ENCODE results near the gene CATSPERZ.

The CATSPERZ gene

DNA sequence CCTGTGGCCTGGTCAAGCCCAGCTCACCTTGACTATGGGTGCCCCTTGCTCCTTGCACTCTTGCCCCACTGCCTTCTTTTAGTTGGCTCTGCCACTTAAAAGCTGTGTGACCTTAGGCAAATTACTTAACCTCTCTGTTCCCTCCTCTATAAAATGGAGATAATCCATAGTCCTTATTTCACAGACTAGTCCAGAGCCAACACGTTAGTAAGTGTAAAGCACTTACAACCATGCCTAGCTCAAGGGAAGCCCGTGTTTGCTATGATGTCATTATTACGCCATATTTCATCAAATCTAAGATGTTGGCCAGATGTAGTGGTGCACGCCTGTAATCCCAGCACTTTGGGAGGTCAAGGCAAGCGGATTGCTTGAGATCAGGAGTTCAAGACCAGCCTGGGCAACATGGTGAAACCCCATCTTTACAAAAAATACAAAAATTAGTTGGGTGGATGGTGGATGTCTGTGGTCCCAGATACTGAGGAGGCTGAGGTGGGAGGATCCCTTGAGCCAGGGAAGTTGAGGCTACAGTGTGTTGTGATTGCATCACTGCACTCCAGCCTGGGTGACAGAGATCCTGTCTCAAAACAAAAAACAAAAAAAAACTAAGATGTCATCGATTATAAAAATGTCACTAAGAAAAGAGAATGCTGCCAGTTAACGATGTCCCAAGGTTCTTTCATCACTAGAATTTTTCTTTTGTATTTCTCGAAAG lies 37.5 kb downstream of the CATSPERZ start:
- no peak for DNase-seq

DNA sequence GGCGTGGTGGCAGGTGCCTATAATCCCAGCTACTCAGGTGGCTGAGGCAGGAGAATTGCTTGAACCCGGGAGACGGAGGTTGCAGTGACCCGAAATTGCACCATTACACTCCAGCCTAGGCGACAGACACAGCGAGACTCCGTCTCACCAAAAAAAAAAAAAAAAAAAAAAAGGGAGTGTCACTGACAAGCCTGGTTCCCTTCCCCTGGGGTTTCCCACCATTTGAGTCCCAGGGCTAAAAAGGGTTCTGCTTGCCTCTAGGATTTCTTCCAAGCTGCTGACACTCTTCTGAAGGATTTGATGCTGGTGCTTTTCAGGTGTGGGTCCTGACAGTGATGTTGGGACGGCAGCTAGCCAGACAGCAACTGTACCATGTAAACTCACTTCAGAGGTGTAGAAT lies 38.6 kb downstream of the CATSPERZ start:
- no peak for DNase-seq

DNA sequence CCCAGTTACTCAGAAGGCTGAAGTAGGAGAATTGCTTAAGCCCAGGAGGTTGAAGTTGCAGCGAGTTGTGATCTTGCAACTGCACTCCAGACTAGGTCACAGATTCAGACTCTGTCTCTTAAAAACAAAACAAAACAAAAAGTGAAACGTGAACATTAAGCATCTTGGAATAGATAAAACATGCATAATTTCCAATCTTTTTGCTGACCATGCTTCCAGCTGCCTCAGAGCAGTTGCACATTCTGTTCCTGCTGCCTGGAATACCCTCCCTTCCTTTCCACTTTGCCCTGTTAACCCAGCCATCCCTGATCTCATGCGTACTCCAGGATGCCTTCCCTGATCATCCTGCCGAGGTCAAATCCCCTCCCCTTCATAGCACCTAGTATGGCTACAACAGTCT lies 39.1 kb downstream of the CATSPERZ start:
- no peak for DNase-seq

DNA sequence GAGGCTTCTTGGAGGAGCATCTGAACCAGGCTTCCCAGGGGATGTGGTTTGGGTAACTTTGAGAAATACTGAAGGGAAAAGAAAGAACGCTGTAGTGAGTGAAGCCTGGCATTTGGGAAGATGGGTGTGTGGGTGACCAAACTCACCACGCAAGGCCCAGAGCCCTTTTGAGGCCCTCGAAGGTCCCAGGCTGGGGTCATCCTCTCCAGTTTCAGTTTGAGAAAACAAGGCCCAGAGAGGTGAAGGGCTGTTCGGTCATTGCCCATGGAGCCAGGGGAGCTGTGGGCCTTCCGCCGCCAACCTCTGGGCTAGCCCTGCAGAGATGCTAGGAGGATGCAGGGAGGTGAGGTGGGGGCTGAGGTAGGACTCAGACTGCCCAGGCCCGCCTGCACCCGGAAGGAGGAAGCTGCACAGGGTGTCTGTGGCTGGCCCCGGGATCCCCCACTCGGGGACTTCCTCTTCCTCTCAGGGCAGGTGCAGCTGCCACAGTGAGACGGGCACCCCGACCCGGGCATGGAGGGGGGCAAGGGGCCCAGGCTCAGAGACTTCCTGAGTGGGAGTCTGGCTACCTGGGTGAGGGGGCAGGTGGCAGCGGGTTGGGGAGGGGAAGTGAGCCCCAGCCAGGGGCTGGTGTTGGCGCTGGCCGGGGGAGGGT lies 39.7 kb downstream of the CATSPERZ start, which contains the start of gene CCDC88B:
Gene CCDC88B, plus strand, starts transcription at position 451 of the 655 bp plus-strand sequence. Its CDS starts 63 bp downstream, at position 514.
- DNase-seq, result peak in 13 of 56 donors; percentile 8 to 45 (median 21)

DNA sequence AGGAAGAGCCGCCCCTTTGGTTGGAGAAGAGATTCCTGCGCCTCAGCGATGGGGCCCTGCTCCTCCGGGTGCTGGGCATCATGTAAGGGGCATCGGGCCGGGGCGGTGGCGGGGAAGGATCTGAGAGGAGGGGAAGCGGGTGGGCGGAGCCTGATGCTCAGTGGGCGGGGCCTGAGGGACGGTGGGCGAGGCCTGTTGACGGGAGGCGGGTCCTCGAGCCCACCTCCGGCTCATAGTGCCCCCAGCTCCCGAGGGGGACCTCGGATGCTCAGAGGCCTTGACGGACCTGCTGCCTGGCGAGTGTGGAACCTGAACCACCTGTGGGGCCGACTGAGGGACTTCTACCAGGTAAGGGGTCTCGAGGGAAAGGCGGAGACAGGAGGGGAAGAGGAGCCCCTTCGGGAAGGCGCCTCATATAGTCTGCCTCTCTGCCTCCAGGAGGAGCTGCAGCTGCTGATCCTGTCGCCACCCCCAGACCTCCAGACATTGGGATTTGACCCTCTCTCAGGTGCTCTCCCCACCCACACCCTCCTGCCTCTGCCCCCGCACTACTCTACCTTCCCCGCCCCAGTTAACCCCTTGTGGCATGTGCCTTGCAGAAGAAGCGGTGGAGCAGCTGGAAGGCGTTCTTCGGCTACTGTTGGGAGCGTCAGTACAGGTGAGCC lies 40.6 kb downstream of the CATSPERZ start:
- DNase-seq, result peak in 7 of 56 donors; percentile 16 to 39 (median 23)

DNA sequence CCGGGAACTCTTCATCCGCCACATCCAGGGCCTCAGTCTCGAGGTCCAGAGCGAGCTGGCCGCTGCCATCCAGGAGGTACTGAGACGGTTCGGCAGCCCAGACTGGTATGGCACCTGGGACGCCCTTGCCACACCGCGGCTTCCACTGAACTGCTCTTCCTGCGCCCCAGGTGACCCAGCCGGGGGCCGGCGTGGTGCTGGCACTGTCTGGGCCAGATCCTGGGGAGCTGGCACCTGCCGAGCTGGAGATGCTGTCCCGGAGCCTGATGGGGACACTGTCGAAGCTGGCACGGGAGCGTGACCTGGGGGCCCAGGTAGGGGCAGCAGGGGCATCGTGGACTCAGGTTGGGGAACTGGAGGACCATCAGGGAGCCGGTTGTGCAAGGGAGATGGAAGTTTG lies 41.3 kb downstream of the CATSPERZ start:
- DNase-seq, result no peak

DNA sequence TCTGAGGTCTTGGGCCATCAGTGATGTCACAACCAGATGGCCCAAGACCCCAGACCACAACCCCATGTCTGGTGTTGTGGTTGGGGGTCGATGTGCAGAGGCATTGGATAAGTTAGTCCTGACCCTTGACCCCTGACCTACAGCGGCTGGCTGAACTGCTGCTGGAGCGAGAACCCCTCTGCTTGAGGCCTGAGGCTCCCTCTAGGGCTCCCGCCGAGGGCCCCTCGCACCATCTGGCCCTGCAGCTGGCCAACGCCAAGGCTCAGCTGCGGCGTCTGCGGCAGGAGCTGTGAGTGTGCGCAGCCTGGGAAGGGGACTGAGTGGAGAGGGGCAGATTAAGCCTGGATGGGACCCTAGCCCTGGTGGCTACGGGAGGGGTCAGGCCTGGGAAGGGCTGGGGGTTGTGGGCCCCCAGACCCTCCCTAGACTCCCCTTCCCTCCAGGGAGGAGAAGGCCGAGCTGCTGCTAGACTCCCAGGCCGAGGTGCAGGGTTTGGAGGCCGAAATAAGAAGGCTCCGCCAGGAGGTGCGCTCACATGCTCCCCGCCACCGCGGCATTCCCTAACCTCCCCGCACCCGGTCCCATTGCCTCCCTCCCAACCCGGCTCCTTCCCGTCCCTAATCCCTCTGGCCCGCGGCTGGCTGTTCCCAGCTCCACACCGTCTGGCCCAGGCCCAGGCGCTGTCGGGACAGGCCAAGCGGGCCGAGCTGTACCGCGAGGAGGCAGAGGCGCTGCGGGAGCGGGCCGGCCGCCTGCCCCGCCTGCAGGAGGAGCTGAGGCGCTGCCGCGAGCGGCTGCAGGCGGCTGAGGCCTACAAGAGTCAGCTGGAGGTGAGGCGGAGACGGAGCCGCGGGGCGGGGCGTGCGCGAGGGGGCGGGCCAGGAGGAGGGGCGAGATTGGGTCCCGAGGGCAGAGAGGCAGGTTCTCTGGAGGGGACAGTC lies 42.0 kb downstream of the CATSPERZ start:
- DNase-seq, result peak in 47 of 56 donors; percentile 17 to 80 (median 52)

DNA sequence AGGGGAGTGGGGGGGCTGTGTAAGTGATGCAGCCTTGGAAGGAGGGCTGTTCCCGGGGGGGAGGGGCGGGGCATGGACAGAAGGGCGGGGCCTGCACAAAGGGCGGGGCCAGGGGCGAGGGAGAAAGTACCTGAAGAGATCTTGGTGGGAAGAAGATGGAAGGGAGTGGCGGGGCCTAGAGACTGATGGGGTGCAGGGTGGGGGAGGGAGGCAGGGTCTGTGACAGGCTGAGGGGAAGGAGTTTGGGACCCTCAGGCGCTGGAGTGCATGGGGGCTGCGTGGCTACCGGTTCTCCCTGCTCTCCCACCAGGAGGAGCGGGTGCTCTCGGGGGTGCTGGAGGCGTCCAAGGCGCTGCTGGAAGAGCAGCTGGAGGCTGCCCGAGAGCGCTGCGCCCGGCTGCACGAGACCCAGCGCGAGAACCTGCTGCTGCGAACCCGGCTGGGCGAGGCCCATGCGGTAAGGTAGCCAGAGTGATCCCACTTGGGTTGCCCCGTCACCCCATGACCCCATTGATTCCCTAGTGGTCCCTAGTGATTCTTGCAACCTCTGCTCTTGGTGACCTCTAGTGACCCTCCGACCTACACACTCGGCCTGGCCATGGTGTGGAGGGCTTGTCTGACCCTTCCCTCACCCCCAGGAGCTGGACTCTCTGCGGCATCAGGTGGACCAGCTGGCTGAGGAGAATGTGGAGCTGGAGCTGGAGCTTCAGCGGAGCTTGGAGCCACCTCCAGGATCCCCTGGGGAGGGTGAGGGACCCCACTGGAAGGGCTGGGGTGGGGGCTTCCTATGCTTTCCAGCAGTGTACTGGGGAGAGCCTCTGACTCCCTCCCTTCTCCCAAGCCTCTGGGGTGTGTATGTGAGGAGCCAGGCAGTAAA lies 42.9 kb downstream of the CATSPERZ start:
- DNase-seq, result no peak

DNA sequence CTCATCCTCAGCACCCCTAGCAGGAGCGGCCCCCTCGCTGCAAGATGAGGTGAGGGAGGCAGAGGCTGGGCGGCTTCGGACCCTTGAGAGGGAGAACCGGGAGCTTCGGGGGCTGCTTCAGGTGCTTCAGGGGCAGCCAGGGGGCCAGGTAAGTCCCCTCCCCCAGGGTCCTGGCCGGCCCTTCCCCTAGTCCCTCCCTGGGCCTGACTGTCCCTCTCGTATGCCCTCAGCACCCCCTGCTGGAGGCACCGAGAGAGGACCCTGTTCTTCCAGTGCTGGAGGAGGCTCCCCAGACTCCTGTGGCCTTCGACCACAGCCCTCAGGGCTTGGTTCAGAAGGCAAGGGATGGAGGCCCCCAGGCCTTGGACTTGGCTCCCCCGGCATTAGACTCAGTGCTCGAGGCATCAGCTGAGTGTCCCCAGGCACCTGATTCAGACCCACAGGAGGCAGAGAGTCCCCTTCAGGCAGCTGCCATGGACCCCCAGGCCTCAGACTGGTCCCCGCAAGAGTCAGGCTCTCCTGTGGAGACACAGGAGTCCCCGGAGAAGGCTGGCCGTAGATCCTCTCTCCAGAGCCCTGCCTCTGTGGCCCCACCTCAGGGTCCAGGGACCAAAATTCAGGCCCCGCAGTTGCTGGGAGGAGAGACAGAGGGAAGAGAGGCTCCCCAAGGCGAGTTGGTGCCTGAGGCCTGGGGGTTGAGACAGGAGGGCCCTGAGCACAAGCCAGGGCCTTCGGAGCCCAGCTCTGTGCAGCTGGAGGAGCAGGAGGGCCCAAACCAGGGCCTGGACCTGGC lies 43.8 kb downstream of the CATSPERZ start:
- peak in 1 of 56 donors; percentile 16 for DNase-seq

DNA sequence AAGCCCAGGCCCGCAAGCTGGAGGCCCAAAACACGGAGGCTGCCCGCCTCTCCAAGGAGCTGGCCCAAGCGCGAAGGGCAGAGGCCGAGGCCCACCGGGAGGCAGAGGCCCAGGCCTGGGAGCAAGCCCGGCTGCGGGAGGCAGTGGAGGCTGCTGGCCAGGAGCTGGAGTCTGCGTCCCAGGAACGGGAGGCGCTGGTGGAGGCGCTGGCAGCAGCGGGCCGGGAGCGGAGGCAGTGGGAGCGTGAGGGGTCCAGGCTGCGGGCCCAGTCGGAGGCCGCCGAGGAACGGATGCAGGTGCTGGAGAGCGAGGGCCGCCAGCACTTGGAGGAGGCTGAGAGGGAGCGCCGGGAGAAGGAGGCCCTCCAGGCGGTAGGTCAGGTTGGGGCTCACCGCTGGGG lies 44.6 kb downstream of the CATSPERZ start:
- DNase-seq, result no peak

DNA sequence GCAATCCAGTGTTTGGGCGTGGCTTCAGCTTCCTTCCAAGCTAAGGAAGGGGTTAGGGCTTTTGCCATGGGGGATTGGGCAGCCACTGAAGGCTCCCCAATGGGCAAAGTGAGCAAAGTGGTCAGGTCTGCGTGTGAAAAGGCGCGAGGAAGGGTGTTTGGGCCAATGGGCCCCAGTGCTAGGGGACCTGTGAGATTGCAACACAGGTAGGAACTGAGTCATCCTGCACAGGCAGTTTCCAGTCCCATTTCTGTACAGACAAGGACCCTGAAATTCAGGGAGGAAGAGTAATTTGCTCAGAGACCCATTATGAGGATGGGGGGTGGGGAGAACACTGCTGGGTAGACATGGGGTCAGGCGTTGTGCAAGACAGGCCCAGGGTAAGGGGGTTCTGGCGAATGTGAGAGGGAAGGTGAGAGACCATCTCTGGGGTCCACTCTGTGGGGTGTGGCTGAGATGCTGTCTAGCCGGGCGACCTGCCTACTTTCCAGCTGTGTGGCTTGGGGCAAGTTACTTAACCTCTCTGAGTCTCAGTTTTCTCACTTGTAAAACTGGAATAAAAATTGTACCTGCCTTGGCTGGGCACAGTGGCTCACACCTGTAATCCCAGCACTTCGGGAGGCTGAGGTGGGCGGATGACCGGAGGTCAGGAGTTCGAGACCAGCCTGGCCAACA lies 47.2 kb downstream of the CATSPERZ start:
- DNase-seq, result no peak

DNA sequence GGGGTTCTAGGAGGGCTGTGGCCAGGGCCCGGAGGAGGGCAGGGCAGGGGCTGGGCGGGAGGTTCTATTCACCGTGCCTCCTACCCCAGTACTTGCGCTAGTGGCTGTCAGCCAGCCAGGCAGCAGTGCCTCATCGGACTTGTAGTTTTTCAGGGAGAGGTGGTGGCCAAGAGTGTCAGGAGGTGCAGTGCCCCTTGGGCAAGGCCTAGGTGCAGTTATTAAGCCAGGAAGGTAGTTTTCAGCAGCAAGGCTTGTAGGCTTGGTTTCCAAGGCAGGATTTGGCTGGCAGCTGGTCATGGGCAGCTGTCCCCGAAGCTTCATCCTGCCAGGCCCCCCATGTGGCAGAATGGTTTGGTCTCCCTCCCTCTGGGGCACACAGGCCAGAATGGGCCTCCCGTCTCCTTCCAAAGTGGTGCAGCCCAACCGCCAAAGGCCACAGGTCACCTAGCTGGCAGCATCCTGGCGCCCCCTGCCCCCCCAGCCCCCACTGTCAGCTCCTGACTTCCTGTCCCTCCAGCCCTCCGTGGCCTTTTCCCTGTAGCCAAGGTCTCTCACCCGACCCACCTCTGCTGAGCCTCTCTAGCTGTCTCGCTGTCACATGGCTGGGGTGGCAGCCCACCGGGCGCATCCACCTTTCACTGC lies 48.3 kb downstream of the CATSPERZ start:
- DNase-seq, result peak in 6 of 56 donors; percentile 11 to 56 (median 35)

DNA sequence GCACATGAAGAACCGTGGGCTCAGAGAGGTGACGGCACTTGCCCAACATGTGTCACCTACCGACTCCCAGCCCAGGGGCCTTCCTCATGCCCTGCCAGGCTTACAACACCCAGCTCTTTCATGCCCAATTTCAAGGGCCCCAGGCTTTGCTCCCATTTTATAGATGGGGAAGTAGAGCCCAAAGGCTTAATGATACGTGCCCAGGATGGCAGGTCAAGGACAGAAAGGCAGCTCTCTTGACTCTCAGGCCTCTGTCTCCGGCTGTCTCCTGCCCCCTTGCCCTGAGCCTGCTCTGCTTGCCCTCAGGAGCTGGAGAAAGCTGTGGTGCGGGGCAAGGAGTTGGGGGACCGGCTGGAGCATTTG lies 48.8 kb downstream of the CATSPERZ start:
- no peak for DNase-seq

DNA sequence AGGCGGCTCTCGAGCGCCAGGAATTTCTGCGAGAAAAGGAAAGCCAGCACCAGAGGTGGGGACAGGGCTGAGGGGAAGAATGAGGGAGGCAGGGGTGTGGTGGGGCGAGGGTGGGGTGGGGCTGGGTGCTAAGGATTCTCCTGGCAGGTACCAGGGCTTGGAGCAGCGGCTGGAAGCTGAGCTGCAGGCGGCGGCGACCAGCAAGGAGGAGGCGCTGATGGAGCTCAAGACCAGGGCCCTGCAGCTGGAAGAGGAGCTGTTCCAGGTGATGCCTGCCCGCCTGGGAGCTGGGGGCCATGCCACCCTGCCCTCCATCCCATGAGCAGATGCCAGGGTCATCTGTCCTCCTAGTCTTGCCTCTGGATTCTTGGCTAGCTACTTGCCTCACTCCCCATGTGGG lies 49.2 kb downstream of the CATSPERZ start:
- no peak for DNase-seq

DNA sequence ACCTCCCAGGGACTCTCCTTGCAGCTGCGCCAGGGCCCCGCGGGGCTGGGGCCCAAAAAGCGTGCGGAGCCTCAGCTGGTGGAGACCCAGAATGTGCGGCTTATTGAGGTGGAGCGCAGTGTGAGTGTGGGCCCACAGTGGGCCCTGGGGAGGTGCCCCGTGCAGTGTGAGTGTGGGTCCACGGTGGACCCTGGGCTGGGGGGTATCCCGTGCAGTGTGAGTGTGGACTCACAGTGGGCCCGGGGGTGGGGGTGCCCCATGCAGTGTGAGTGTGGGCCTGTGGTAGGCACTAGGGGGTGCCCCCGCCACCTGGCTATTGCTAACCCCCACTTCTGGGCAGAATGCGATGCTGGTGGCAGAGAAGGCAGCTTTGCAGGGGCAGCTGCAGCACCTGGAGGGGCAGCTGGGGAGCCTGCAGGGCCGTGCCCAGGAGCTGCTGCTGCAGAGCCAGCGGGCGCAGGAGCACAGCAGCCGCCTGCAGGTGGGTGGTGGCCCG lies 51.0 kb downstream of the CATSPERZ start:
- no peak for DNase-seq

DNA sequence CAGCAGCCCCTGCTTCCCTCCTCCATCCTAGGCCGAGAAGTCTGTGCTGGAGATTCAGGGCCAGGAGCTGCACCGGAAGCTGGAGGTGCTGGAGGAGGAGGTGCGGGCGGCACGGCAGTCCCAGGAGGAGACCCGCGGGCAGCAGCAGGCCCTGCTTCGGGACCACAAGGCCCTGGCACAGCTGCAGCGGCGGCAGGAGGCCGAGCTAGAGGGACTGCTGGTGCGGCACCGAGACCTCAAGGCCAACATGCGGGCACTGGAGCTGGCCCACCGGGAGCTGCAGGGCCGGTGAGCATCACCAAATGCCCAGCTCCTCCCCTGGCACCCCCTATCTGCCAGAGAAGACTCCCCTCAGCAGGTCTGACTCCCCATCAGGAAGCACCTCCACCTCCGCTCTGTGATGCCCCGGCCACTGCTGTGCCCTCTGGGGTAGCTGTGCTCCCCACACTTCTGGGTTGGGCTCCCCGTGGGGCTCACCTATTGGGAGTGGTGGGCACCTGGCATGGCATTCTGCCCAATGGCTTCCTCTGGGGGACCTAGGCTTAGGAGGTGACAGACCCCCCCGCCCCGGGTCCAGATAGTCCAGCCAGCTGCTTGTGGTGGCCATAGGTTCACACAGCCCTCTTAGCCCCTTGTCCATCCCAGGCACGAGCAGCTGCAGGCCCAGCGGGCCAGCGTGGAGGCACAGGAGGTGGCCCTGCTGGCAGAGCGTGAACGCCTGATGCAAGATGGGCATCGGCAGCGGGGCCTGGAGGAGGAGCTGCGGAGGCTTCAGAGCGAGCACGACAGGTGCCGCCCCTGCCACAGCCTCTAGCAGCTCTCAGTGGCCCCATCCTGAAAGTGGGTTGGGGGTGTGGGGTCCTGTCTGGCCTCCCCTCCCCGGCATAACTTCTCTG lies 52.2 kb downstream of the CATSPERZ start:
- no peak for DNase-seq
